Transverse colon (tissue), 4 donors: ENCODE data around the gene IGSF21. TPM values are rescaled to one million over a fixed set of nuclear protein-coding genes. Genes with fewer than 3 reads are reported as not detected.
A peak's percentile ranks its signal among the peaks of the same experiment; 100 is the strongest.

ENCODE experiments used
- DNase-seq: peaks from one replicate; pipeline ENCODE4 v3.0.0-alpha.2; 2019
- H3K27ac ChIP-seq, 4 donors: fragments of 200-600 bp; sonication (generic); 2 replicates each; pipeline ENCODE4 v1.5.1; 2016 to 2018; ENCODE audit warnings: inconsistent platforms in 4 of 4
- H3K27me3 ChIP-seq: fragments of 200-600 bp; sonication (generic); 2 replicates; pipeline ENCODE4 v1.5.1; 2017; ENCODE audit warnings: inconsistent platforms
- H3K36me3 ChIP-seq, 4 donors: fragments of 200-600 bp; sonication (generic); 2 replicates each; pipeline ENCODE4 v1.5.1; 2017 to 2019; ENCODE audit warnings: inconsistent platforms in 4 of 4
- H3K4me1 ChIP-seq, 4 donors: fragments of 200-600 bp; sonication (generic); 2 replicates each; pipeline ENCODE4 v1.5.1; 2017 to 2020; ENCODE audit warnings: inconsistent platforms in 4 of 4
- H3K4me3 ChIP-seq, 4 donors: fragments of 200-600 bp; sonication (generic); 1 replicate in 1 of 4; 2 replicates in 3 of 4; pipeline versions ENCODE4 v1.5.1 to v1.6.1; 2017 to 2019; ENCODE audit warnings: inconsistent platforms in 4 of 4
- H3K9me3 ChIP-seq, 2 donors: fragments of 200-600 bp; sonication (generic); 2 replicates each; pipeline ENCODE4 v1.5.1; 2017 to 2019; ENCODE audit warnings: inconsistent platforms in 2 of 2
- CTCF ChIP-seq, 5 experiments: fragments of 200-600 bp in 3 of 5; fragments of 450-650 bp in 2 of 5; sonication (generic) in 3 of 5; IDR thresholded peaks; 1 replicate in 2 of 5; 2 replicates in 3 of 5; pipeline ENCODE4 v1.5.1; 2016 to 2017; ENCODE audit warnings: antibody characterized with exemption in 5 of 5, inconsistent platforms in 3 of 5, mild to moderate bottlenecking in 2 of 5, moderate library complexity in 1 of 5
- EP300 ChIP-seq: sonication (generic); formaldehyde crosslinking; IDR thresholded peaks from one replicate; pipeline ENCODE4 v1.6.1; 2017; ENCODE audit warnings: antibody characterized with exemption, low read depth
- POLR2A ChIP-seq: fragments of 450-650 bp; IDR thresholded peaks from one replicate; pipeline ENCODE4 v1.6.1; 2016; ENCODE audit warnings: antibody characterized with exemption, mild to moderate bottlenecking, moderate library complexity
- POLR2AphosphoS5 ChIP-seq, 3 donors: sonication (generic); formaldehyde crosslinking; IDR thresholded peaks; one replicate each; pipeline ENCODE4 v1.6.1; 2016; ENCODE audit warnings: antibody characterized with exemption in 3 of 3
- WGBS, 2 donors: methylation state at CpG; one replicate each; pipeline ENCODE4 v1.1.5; 2018; ENCODE audit warnings: low coverage in 1 of 2; 5-methylcytosine and 5-hydroxymethylcytosine counted together
- in situ Hi-C, 4 donors: fragments of 200-750 bp; cut with MboI; loops; one replicate each; pipeline versions ENCODE4 v1.15.0 to v1.15.1; 2017; ENCODE audit warnings: low sequenced_read_pairs in 3 of 4, low pct_ligation_motif_present in 1 of 4, low pct_unique_long_range_greater_than_20kb in 1 of 4
- intact Hi-C: fragments of 100-400 bp; cut with DNase I; formaldehyde crosslinking; loops from one replicate; pipeline ENCODE4 v1.15.1; 2023; ENCODE audit warnings: low total_unique reads
- total RNA-seq, 4 donors: library from RNA; depleted of rRNA; stranded (reverse); fragments of >200 nt; gene quantifications; one replicate each; pipeline ENCODE4 v1.1.0, GENCODE V29; 2016

The IGSF21 gene
- total RNA-seq, 4 donors from 2014 or later: 1.1 to 6.8 (median 1.6) TPM; not detected in 1

DNA sequence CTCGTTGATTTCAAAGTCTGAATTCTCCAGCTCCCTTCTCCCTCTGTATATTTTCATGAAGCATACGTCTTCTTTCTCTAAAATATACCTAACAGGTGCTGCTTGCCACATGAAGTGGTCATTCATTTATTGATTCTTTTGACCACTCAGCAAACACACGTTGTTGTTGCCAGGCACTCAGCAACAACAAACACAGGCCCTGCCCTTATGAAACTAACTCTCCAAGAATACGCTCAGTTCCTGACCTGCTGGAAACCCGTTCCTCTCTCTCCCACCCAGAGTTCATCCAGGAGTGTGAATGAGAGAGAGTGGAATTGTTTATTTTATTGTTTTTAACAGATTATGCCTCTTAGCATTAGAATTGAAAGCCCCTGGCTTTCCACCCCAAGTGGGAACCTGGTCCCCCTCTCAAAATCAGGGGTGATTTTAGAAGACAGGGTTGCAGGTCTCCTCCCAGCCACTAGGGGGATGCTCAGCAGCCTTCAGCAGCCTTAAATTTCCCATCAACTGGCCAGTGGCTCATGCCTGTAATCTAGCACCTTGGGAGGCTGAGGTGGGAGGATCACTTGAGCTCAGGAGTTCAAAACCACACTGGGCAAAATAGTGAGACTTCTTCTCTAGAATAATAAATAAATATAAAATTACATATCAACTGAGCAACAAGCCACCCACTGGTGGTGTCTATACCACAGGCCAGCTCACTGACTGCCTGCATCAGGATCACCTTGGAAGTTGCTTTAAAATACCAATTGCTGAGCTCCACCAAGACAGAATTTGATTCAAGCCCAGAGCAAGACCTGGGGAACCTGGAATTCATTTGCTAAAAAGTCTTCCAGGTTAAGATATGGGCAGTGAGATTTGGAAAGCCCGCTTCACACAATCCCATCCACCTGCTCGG, 192.1 kb downstream of the IGSF21 start:
- DNase-seq: no peak
- in situ Hi-C loops (loop anchor here in 1 of 4 donors (25.0 kb wide), 1 partner anchor 263 kb away; no protein-coding TSS in a partner anchor), intact Hi-C loops (no loop called here)
- H3K27me3 ChIP-seq: peaks cover 50% of the 10 kb centered on the region
- H3K27ac ChIP-seq: no peak overlapping the region
- no peak for TF ChIP-seq POLR2A
- peak; percentile 62 to 82 (median 74) for TF ChIP-seq CTCF (IDR thresholded peaks at IDR 0.05)
- H3K4me3 ChIP-seq: no peak overlapping the region
- H3K4me1 ChIP-seq: no peaks in the 10 kb centered on the region
- no peaks in the 10 kb centered on the region for H3K36me3 ChIP-seq
- 51 to 54% methylated on average over 5 to 7 of the region's 7 CpGs for WGBS, 2 donors
- H3K9me3 ChIP-seq: no peaks in the 10 kb centered on the region

- intact Hi-C loops: no loop called here
- H3K36me3 ChIP-seq: no peaks in the 10 kb centered on the region
- no peak overlapping the region for H3K27ac ChIP-seq
- no peak for DNase-seq
- WGBS, 2 donors: 92% methylated on average over 2 of the region's 2 CpGs; no CpG with 5 or more reads in 1 of the 2 donors
- no peaks in the 10 kb centered on the region for H3K4me1 ChIP-seq
- peaks cover 43% of the 10 kb centered on the region for H3K27me3 ChIP-seq
- H3K9me3 ChIP-seq: no peaks in the 10 kb centered on the region
- no peak for TF ChIP-seq POLR2A
- no peak for TF ChIP-seq POLR2AphosphoS5 (IDR thresholded peaks at IDR 0.05)
- no peak for TF ChIP-seq EP300
- TF ChIP-seq CTCF (IDR thresholded peaks at IDR 0.05): no peak
- in situ Hi-C loops: loop anchor here in 1 of 4 donors (25.0 kb wide), 1 partner anchor 262 kb away; no protein-coding TSS in a partner anchor
- H3K4me3 ChIP-seq: no peak overlapping the region
Observed at GRCh38 chr1:18300376-18300775, 192.8 kb downstream of the IGSF21 start.

- TF ChIP-seq POLR2A (no peak), POLR2AphosphoS5 (IDR thresholded peaks at IDR 0.05) (no peak), CTCF (IDR thresholded peaks at IDR 0.05) (peak in 4 of 5 experiments; percentile 30 to 39 (median 38))
- Histone ChIP-seq H3K9me3 (no peaks in the 10 kb centered on the region), H3K4me1 (no peaks in the 10 kb centered on the region), H3K36me3 (no peaks in the 10 kb centered on the region), H3K27ac (no peak overlapping the region), H3K4me3 (no peak overlapping the region), H3K27me3 (peaks cover 28% of the 10 kb centered on the region)
- 40 to 52% methylated on average over 1 to 7 of the region's 7 CpGs for WGBS, 2 donors
- in situ Hi-C loops (loop anchor here in 1 of 4 donors (25.0 kb wide), 1 partner anchor 259 kb away; no protein-coding TSS in a partner anchor), intact Hi-C loops (no loop called here)
- DNase-seq: no peak
Observed at GRCh38 chr1:18302788-18303413, 195.3 kb downstream of the IGSF21 start.

- intact Hi-C loops (no loop called here), in situ Hi-C loops (loop anchor here in 1 of 4 donors (25.0 kb wide), 1 partner anchor 258 kb away; no protein-coding TSS in a partner anchor)
- no peak overlapping the region for H3K4me3 ChIP-seq
Observed at GRCh38 chr1:18304151-18304869, 196.7 kb downstream of the IGSF21 start.

More at GRCh38 chr1:18304151-18304869, 196.7 kb downstream of the IGSF21 start:
- H3K4me1 ChIP-seq: no peaks in the 10 kb centered on the region
- H3K9me3 ChIP-seq: no peaks in the 10 kb centered on the region
- H3K27me3 ChIP-seq: peaks cover 14% of the 10 kb centered on the region
- no peaks in the 10 kb centered on the region for H3K36me3 ChIP-seq
- H3K27ac ChIP-seq: no peak overlapping the region
- TF ChIP-seq EP300 (no peak), POLR2AphosphoS5 (IDR thresholded peaks at IDR 0.05) (no peak), CTCF (IDR thresholded peaks at IDR 0.05) (no peak), POLR2A (no peak)
- no peak for DNase-seq
- WGBS, 2 donors: 60 to 70% methylated on average over 2 to 5 of the region's 6 CpGs
